NCI-H1930 (cell line): Measurements from ENCODE around the gene SMPD1.
A peak's percentile ranks its signal among the peaks of the same experiment; 100 is the strongest.

ENCODE experiments used
- DNase-seq, 2 experiments: peaks; one replicate each; lab custom pipeline; 2025; lab: John Stamatoyannopoulos, UW

SMPD1 gene

DNA sequence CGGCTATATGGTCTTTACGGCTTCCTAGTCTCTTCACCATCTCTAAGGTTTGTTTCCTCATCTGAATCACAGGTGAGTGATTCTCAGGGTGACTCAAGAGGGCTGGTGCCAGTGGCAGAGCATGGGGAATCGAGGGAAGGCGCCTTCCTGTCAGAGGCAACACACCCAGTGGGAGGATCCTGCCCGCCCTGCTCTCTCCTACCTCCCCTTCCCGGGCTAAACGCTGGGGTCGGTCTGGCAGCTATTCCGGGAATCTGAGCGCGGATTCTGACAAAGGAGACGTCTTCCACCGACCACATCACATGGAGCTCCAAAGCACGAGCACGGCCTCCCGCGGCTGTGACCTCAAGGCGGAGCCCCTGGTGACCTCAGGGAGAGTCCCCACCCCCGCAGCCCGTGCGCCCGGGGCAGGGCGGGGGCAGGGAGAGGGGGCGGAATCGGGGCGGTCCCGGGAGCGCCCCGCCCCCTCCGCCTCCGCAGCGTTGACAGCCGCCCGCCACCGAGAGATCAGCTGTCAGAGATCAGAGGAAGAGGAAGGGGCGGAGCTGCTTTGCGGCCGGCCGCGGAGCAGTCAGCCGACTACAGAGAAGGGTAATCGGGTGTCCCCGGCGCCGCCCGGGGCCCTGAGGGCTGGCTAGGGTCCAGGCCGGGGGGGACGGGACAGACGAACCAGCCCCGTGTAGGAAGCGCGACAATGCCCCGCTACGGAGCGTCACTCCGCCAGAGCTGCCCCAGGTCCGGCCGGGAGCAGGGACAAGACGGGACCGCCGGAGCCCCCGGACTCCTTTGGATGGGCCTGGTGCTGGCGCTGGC, at the start of gene SMPD1:
SMPD1 (plus strand) TSS at position 570 of the 813 bp plus-strand sequence; CDS start at position 695, 125 bp downstream.
- DNase-seq = peak; percentile 69 to 82

DNA sequence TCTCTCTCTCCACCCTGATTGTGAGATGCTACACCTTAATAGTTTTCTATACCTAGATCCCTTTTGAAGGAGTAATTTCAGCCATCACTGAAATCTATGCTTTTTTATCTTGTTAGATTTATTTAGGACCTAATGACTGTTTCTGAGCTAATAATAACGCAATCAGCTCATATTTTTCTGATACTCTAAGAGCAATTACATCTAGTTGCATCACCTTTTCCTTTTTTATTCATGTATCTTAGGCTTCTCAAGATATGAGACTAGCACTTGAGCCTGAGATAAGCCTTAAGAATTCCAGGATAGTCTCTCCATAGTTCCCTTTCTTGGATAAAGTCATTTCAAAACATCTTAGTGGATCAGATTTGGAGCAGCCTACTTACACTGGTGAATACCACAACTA, 44.9 kb upstream of the SMPD1 start:
- no peak for DNase-seq

DNA sequence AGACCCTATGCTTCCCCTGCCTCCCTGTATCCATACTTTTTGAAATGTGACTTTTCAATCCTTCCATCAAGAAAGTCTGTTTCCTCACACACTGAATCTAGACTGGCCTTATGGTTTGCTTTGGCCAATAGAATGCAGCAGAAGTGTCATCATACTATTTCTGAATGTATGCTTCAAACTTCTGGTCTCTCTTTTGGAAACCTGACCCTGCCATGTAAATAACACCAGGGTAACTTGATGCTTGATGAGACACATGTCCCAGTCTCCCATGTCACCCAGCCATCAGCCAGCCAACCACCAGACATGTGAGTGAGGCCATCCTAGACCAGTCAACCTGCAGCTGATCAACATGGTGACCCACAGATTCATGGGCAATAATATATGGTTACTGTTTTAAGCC, 40.2 kb upstream of the SMPD1 start:
- no peak for DNase-seq

DNA sequence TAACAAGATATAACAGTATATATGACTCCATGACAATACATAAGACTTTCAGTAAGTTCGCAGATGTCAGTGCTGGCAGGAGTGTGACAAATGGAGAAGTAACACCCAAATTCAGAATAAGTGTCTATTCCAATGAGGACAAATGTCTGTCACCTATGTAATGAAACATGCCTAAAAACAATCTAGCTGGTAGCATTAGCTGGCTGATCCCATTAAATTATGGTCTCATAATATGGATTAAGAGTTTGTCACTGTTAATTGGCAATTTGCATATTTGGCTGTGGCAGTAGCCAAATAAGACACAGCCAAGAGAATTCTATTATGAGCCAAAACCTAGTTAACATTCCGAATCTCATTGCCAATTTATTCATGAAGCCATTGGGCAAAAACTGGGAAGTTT, 39.8 kb upstream of the SMPD1 start:
- no peak for DNase-seq

DNA sequence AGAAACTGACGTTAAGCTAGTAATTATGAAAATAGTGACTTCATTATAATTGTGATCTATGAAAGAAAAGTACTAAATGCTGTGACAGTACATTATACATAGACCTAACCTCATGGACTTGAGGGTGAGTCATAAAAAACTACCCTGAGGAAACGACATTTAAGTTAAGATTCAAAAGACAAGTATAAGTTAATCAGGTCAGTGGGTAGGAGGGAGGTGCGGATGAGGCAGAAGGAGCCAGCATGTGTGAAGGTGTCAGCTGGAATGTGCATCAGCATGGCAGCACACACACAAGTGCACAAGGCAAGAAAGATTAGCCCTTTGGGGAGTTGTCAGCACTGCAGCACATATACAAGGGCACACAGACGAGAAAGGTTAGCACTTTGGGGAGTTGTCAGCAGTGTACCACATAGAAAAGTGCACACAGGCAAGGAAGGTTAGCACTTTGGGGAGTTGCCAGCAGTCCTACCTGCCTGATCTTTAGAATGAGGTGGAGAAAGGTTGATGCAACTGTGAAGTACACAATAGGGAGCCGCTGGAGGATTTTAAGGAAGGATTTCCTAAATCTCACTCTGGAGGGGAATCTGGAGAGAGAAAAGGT, 38.4 kb upstream of the SMPD1 start:
- no peak for DNase-seq

DNA sequence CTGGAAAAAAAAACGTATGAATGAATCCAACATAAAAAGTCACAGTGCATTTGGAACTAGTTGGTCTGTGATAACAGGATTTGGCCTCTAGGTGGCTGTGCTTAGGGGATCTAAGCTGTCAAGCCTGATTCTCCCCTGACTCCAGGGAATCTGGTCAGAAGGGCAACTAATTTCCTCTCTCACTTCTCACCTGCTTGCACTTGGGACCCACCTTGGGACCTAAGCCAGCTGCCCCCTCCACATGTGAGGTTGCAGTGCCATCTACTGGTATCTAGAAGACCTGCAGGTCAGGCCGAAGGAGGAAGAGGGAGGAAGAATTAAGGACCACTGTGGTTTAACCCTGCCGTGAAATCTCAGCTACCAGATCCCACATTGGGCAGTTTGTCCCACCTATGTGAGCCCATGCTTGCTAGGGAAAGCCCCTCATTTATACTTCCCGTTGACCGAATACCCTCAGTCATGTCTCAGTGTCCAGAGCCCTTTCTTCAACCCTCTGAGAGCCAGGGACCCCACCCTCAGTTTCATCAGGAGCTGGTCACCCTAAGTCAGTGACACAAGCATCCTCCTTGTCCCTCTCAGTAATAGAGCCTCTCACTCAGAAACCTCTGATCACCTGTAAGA, 36.8 kb upstream of the SMPD1 start:
- DNase-seq = peak; percentile 31 to 48

DNA sequence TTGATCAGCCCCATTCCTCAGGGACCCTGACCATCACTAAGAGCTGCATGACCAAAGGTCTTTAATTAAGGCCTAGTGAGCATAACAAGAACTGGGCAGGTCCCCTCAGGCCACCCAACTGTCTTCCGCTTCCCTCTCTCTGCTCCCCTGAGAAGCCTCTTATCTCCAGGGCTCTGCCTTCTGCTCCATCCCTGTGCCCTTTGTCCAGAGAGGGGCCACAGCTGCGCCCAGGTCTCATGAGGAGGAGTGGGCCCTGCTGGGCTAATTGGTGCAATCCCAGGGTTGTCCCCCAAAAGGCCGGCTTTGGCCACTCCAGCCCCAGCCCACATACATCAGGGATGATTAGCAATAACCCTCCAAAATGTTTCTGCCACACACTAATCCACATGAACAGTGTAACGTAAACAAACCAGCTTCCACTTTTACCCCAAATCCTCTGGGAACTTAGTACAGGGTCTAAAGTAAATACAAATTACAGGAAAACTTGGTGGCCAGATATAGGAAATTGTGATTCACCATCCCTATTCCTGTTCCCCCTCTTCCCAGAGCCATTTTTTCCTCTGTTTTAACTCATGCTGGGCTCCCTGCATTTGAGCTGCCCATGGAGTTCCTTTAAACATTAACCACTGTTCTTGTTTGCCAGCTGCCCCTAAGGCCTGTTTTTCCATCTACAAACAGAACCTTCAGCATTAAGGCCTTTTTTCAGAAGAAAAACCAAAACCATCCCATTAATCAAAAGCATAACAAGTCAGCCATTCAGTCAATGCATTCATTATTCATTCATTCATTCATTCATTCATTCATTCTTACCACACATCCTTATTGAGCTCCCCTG, 35.4 kb upstream of the SMPD1 start:
- no peak for DNase-seq

DNA sequence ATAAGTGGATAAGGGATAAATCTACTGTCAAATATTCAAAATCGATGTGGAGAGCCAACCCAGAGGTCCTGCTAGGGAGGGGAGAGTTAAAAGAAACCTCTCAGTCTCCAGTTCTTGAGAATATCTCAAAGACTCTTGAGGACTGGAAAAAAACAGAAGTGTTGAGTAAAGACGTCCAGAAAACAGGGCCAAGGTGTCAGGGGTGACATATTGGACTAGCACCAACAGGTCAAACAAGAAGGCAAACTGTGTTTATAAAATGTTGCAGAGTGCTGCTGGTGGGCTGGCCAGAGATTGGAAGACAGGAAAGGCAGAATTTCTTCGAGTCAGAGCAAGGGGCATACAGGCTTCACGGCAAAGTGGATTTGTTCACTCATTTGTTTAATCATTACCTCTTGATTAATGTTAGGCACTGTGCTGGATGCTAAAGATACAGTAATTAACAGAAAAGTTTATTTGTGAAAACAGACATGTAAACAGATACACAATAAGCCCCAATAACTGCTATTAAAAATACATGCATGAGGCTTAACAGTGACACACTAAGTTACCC, 33.7 kb upstream of the SMPD1 start:
- no peak for DNase-seq

DNA sequence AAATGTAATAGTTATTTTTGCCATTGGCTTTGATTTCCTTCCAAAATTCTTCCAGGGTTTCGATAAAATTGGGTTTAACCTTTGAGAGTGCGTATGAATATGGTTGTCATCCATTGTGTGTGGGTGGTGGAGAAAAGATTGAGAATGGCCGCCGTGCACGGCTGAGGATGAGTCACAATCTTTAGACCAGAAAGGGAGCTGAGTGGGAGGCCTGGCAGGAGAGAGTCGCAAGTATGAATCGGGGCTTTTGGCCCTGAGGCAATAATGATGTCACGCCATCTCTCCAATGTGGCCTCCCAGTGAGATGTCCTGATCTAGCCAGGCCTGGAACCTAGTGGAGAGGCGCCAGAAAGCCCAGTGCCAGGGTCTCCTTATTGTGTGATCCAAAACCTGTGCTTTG, 33.1 kb upstream of the SMPD1 start:
- DNase-seq = no peak

DNA sequence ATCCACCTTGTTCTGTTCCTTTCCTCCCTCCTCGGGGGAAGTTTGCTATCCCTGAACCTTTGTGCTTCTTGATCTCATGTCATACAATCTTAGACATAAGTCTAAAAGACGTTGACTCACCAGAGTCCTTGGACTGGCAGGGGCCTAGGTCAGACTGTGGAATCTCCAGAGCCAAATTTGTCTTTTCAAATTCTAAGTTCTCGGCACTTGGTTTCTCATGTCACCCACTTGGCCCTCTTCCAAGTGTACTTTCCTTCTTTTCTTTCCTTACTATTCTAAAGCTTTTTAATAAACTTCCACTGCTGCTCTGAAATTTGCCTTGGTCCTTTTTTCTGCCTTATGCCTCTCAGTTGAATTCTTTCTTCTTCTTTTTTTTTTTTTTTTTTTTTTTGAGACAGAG, 30.1 kb upstream of the SMPD1 start:
- no peak for DNase-seq

DNA sequence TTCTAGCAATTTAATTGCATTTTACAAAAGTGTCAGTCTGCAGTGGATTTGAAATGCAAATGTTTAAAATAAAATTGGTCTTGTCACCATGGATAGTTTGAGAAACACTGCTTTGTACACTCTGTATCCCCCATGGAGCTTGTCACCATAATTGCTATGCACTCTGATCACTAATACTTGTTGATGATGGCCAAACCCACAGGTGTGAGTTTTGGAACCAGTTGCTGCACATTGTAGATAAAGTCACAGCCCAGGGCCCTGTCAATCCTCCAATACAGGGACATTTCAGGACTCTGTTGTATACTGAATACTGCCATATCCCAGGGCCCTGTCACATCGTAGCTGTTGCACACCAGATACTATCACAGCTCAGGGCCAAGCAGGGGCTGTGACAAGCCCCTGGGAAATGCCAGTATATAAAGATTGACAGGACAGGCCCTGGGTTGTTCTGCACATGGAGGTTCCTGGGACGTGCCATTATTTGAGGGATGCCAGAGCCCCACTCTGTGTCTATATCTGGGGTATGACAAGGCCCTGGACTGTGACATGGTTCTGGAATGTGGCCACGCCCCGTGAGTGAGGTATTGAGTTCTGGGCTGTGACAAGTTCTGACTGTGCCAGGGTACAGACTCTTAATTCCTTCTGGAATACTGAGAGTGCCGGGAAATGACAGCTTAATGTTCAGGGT, 27.9 kb upstream of the SMPD1 start:
- DNase-seq = no peak

DNA sequence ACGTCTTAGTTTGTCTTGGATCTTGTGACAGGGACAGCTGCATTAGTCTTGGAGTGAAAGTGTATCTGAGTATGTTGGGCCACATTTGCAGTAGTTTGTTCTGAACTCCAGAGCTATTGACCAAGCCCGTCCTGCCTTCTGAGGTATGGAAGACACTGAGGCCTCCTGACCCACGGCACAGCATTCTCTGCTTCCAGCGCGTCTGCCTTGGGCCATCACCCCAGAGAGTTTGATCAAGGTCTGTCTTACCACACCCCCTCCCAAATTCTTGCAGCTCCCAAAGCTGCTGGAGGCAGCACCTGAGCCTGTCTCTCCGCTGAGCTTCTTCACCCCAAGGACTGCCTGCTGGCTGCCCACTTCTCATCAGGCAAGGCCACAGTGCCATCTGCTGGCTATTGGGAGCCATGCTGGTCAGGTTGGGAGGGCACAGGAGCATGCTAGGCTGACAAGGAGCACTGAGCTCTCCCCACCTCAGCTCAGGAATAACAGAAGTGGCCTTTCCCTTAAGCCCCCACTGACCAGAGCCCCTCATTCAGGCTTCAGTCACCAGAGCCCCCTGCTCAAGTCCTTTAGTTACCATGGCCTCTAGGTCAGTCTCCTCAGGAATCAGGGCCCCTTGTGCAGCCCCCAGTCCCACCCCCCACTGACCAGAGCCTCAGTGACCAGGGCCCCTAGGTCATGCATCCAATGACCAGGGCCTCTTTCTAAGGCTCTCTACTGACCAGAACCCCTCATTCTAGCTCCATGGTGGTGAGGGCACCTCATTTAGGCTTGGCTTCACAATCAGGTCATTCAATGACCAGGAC, 27.2 kb upstream of the SMPD1 start:
- peak; percentile 50 to 71 for DNase-seq

DNA sequence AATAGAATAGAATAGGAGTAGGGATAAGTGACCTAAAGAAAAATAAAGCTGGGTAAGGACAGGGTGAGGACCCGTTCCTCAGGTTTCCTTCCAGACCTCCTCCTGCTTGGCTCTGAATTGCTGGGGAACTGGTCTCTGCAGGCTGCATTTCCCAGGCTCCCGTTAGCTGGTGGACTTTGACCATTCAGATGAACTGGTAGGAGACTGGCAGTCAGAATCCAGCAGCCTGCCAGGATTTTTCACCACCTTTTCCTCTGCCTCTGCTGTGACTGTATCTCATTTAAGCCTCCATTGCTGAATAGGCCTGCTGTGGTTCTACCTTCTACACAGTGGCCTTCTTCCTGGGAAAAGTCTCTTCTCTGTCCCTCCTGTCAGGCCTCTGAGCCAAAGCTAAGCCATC, 24.6 kb upstream of the SMPD1 start:
- DNase-seq = no peak

DNA sequence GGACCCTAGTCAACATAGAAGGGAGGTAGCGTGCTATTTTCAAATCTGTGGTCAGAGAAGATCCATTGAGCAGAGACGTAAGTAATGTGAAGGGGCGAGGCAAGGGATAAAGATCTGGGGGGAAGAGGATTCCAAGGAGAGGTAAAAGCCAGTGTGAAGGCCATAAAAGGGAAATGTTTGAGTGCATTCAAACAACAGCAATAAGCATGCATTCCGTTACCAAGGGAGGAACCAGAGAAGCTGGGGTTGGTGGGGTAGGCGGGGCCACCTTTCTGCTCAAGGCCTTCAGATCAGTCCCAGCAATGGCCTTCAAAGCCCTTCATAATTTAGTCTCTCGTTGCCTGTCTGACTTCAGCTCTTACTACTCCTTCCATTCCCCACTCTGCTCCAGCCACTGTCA, 18.4 kb upstream of the SMPD1 start:
- no peak for DNase-seq

DNA sequence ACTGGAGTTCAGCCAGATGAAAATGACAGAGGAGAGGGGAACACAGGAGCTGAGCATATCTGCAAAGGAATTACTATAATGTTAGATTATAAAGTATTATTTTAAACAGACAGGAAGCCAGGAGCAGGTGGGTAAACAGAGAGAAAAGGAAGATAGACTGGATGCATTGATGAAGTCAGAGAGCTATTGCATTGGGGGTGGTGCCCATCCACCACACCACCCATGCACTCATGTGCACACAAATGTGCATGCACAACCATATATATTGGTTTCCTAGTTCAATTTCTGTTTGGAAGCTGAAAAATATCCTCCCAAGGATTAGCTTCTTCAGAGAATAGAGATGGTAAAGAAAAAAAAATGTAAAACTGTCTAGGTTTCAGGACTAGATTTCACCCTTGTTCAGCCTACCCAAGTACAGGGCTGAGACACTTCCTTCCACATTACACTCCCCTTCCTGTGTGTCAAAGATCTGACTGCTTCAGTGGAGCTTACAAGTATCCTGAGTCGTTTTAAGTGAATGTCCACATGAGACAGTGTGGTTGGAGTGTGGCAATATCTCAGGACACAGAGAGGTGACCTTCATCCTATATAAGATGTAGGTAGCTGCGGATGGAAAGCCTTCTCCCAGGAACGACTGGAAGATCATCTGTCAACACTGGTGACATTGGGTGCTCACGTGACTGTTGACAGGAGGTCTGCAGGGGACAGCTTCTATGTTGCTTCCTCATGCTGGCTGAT, 12.2 kb upstream of the SMPD1 start:
- DNase-seq = no peak

DNA sequence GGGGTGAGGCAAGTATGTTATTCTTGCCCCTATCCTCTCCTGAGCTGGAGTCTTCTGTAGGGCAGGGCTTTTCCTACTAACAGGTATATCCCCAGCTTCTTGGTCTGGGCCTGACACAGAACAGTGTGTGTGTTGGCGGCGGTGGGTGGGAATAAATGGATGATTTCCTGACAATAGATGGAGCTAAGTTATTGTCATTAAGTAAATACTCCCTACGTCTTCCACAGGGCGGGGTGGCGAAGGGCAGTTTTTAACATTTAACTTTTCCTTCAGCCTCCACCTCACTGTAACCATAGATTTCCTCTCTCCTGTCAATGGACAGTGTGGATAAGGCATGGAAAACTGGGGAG, 11.7 kb upstream of the SMPD1 start:
- no peak for DNase-seq

DNA sequence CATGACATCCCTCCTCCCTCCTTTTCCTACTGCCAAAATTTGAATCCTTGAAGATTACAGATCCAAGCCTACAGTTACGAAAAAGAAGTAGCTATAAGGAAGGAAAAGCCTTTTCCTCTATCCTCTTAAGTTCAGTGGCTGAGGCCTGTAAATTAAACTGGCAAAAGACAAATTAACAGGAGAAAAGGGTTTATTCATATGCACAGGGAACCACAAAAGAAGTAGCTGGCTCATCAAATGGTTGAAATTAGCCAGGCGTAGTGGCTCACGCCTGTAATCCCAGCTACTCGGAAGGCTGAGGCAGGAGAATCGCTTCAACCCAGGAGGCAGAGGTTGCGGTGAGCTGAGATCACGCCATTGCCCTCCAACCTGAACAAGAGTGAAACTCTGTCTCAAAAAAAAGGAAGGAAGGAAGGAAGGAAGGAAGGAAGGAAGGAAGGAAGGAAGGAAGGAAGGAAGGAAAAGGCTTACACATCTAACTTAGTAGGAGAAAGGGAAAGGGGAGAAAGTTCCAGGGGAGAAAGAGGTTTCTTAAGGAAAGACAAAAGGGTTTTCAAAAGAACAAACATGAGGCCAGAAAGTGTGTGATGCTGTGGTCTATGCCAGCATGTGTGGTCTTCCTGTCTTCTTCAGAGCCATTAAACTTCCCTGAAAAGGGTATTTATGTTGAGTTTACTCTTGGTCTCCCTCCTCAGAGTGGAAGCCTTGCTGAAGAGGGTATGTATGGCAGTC, 5.1 kb upstream of the SMPD1 start:
- DNase-seq = no peak

DNA sequence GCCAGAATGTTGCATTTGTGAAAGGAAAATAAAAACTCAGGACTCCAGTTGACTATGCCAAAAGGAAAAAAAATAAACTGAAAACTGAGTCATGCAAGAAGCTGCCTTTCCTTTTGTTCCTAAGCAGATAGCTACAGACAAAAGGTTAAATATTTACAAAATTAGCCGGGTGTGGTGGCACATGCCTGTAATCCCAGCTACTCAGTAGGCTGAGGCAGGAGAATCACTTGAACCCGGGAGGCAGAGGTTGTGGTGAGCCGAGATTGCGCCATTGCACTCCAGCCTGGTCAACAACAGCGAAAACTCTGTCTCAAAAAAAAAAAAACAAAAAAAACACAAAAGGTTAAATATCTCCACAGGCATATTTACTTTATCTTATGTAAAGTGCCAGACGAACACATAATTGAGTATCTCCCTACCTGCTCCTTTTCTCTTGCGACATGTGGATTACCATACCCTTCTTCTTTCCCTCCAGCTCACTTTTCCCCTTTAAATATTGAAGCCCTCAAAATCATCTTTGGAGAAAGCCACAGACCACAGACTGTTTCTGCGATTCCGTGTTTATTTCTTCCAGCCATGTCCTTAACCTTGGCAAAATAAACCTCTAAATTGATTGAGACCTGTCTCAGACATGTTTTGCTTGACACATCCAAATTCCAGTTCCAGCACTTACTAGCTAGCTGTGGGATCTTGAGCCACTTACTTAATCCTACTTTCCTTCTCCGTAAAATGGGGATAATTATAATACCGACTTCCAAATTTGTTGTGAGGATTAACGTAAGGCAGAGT, 2.3 kb upstream of the SMPD1 start:
- DNase-seq = no peak

DNA sequence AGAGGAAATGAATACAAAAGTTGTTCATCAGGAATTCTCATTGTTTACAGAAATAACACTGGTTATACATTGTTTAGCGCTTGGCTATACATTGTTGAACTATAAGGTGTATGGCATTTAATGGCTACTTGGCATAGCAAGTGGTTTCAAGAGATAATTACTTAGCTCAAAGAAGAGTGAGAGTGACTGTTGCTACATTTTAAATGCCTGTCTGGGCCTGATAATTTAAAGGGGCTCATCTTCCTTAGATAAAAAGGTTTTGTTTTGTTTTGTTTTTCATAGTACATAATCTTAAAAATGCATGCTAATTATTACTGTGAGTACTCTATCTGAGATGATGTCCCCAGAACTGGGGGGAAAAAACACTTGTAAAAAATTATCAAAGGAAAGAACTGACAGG, 1.5 kb upstream of the SMPD1 start:
- DNase-seq = no peak
